Common myeloid progenitor, CD34-positive (primary cell): Measurements from ENCODE around the gene SATB2.

Source experiments
- CTCF ChIA-PET: fragments of 350-600 bp; sonication (Branson Sonifier 250); formaldehyde crosslinking; loops from one replicate; lab custom pipeline; 2021; ENCODE audit warnings: antibody characterized with exemption; lab: Charles Lee
- POLR2A ChIA-PET: fragments of 350-600 bp; sonication (Branson Sonifier 250); formaldehyde crosslinking; loops from one replicate; lab custom pipeline; 2021; ENCODE audit warnings: antibody characterized with exemption; lab: Charles Lee
- DNase-seq, 3 donors: peaks; one replicate each; pipeline versions ENCODE4 v3.0.0 to v3.0.0-alpha.2; 2013
- H3K27ac ChIP-seq, 2 experiments: 1 replicate in 1 of 2; 2 replicates in 1 of 2; pipeline ENCODE4 v1.7.0; 2013; ENCODE audit warnings: inconsistent platforms in 2 of 2, low read length in 2 of 2, mild to moderate bottlenecking in 2 of 2, low read depth in 1 of 2, moderate library complexity in 1 of 2; ENCODE audit not compliant: severe bottlenecking in 2 of 2, insufficient read depth in 1 of 2, poor library complexity in 1 of 2
- H3K27me3 ChIP-seq, 5 experiments: replicated peaks in 2 of 5; 1 replicate in 3 of 5; 2 replicates in 2 of 5; pipeline versions ENCODE4 v1.6.1 to v1.7.0; 2013; ENCODE audit warnings: low read length in 4 of 5, mild to moderate bottlenecking in 2 of 5, moderate library complexity in 2 of 5, inconsistent platforms in 1 of 5; ENCODE audit not compliant: insufficient read depth in 5 of 5, control insufficient read depth in 4 of 5
- H3K36me3 ChIP-seq, 4 experiments: 1 replicate in 2 of 4; 2 replicates in 2 of 4; pipeline versions ENCODE4 v1.6.1 to v1.7.0; 2013; ENCODE audit warnings: low read length in 3 of 4, control low read depth in 1 of 4, mild to moderate bottlenecking in 1 of 4; ENCODE audit not compliant: control insufficient read depth in 4 of 4, insufficient read depth in 4 of 4
- H3K4me1 ChIP-seq, 4 experiments: 1 replicate in 3 of 4; 2 replicates in 1 of 4; pipeline versions ENCODE4 v1.6.1 to v1.7.1; 2013; ENCODE audit warnings: low read length in 3 of 4, mild to moderate bottlenecking in 3 of 4, control low read depth in 1 of 4, inconsistent platforms in 1 of 4, moderate library complexity in 1 of 4; ENCODE audit not compliant: control insufficient read depth in 4 of 4, insufficient read depth in 4 of 4; ENCODE audit errors: control extremely low read depth in 1 of 4
- H3K4me3 ChIP-seq, 7 experiments: 1 replicate in 4 of 7; 2 replicates in 3 of 7; pipeline versions ENCODE4 v1.5.1 to v1.7.0; 2013; ENCODE audit warnings: mild to moderate bottlenecking in 7 of 7, low read length in 6 of 7, moderate library complexity in 6 of 7, inconsistent platforms in 2 of 7, low read depth in 2 of 7, control low read depth in 1 of 7; ENCODE audit not compliant: insufficient read depth in 4 of 7, control insufficient read depth in 1 of 7; ENCODE audit errors: extremely low read depth in 1 of 7
- H3K9me3 ChIP-seq, 5 experiments: 1 replicate in 4 of 5; 2 replicates in 1 of 5; pipeline versions ENCODE4 v1.6.1 to v1.7.1; 2013; ENCODE audit warnings: low read length in 4 of 5, mild to moderate bottlenecking in 2 of 5, inconsistent platforms in 1 of 5, low read depth in 1 of 5, moderate library complexity in 1 of 5; ENCODE audit not compliant: control insufficient read depth in 4 of 5, insufficient read depth in 2 of 5; ENCODE audit errors: control extremely low read depth in 1 of 5
- WGBS: methylation state at CpG from one replicate; pipeline ENCODE4 v1.1.5; 2013; ENCODE audit not compliant: insufficient coverage; 5-methylcytosine and 5-hydroxymethylcytosine counted together

SATB2 gene

DNA sequence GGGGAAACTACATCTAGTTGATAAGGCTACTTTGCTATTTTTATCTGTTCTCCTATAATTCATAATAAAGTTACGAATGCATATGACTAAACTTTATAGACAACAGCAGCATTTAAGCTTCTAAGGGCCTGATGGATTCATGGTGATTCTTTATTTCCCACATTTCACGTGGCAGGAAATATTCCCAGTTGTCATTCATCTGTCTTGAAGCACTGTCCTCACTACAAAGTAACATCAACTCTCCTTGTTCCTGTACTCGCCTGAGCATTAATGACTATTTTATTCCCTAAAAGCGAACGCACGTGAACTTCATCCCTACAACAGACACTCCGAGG, 2.6 kb downstream of the SATB2 start:
- POLR2A ChIA-PET = no interaction called here
- H3K4me1 ChIP-seq = peaks cover 0 to 40% (median 32%) of the 10 kb centered on the region in 4 experiments
- DNase-seq = no peak
- H3K36me3 ChIP-seq = no peaks in the 10 kb centered on the region
- peaks cover 24 to 84% (median 42%) of the 10 kb centered on the region in 5 experiments for H3K27me3 ChIP-seq
- H3K27ac ChIP-seq = no peak overlapping the region
- CTCF ChIA-PET = interaction anchor here (2.6 to 4.0 kb wide), 2 partner anchors 10 to 15 kb away, joined by 8 to 33 read pairs; no protein-coding TSS in a partner anchor
- no peak overlapping the region for H3K4me3 ChIP-seq
- WGBS = 30% methylated on average over 4 of the region's 7 CpGs
- no peaks in the 10 kb centered on the region for H3K9me3 ChIP-seq

DNA sequence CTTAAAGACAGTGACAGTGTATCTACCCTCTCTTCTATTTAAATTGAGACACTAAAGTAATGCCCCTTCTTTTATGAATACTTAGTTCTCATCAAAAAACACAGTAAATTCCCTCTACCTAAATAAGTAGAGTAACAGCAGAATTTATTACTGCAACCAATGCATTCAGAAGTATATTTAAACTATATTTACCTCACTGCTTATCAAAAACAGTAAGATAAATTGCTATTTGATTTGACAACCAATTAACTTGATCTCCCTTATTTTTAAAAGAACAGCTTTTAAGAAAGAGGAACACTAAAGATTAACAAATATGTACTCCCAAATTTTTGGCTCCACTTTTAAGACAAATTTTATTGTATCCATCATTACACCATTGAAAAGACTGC, 4.8 kb downstream of the SATB2 start:
- H3K4me3 ChIP-seq = no peak overlapping the region
- peaks cover 20 to 91% (median 51%) of the 10 kb centered on the region in 5 experiments for H3K27me3 ChIP-seq
- H3K9me3 ChIP-seq = no peaks in the 10 kb centered on the region
- peak in 1 of 3 donors; percentile 15 for DNase-seq
- no peak overlapping the region for H3K27ac ChIP-seq
- H3K4me1 ChIP-seq = peaks cover 0 to 21% (median 15%) of the 10 kb centered on the region in 4 experiments
- POLR2A ChIA-PET = no interaction called here
- CTCF ChIA-PET = interaction anchor here (2.6 to 4.0 kb wide), 2 partner anchors 12 to 17 kb away, joined by 8 to 33 read pairs; no protein-coding TSS in a partner anchor
- no peaks in the 10 kb centered on the region for H3K36me3 ChIP-seq

DNA sequence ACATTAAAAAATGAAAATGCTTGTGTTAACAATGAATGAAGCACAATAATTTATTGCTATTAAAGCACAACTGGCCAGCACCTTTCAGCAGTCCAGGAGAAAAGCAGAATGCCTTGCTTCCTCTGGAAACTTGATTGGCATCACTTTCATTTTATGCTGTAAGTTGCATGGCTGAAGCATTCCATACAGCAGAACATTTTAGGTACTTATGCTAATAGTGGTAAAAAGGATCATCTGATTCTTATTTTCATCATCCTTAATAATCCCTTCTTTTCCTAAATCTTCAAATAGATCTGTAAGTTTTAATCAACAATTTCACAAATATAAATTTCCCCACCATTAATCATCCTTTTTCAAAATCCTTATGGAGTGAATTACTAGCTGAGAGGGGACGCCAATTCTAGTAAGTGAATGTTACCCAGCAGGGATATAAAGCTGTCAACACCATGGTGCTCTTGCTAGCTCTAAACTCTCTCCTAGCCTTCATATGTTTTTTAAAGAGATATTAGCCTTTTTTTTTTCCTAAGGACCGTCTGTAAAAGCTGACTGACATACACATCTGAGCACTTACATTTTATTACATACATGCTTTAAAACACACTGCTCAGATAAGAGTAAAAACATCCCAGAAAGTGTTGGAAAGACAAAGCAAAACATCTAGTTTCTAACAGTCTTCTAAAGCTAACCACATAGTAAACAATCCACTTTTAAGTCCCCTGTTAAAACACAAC, 5.3 kb downstream of the SATB2 start:
- Histone ChIP-seq H3K27ac (no peak overlapping the region), H3K27me3 (peaks cover 20 to 92% (median 56%) of the 10 kb centered on the region in 5 experiments), H3K36me3 (no peaks in the 10 kb centered on the region), H3K4me1 (peaks cover 0 to 17% (median 11%) of the 10 kb centered on the region in 4 experiments), H3K4me3 (no peak overlapping the region), H3K9me3 (no peaks in the 10 kb centered on the region)
- no peak for DNase-seq
- ChIA-PET POLR2A (no interaction called here), CTCF (interaction anchor here (2.6 to 4.0 kb wide), 2 partner anchors 13 to 17 kb away, joined by 8 to 33 read pairs; no protein-coding TSS in a partner anchor)
- WGBS = 80% methylated on average over 1 of the region's 2 CpGs

DNA sequence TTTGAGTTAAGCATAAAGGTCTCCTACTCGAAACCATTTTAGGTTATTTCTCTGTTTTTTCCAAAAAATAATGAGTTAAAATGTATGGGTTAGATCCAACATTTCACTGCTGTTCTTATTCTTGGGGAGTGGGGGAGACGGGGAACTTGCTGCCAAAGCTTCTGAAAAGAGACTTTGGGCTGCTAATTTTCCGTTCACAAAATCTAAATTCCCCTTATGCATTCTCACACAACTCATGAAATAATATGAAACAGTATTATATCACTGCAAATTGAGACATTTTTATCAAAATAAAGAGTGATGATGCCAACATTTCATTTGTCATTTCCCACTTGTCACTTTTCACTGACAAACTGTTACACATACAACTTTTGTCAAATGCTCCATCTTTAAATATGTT, 7.8 kb downstream of the SATB2 start:
- POLR2A ChIA-PET = no interaction called here
- Histone ChIP-seq H3K9me3 (no peaks in the 10 kb centered on the region), H3K27ac (no peak overlapping the region), H3K4me1 (no peaks in the 10 kb centered on the region), H3K4me3 (no peak overlapping the region), H3K36me3 (no peaks in the 10 kb centered on the region), H3K27me3 (peaks cover 12 to 92% (median 62%) of the 10 kb centered on the region in 5 experiments)
- CTCF ChIA-PET = interaction anchor here (1.3 kb wide), 1 partner anchor 23 kb away, joined by 3 read pairs; no protein-coding TSS in a partner anchor
- no peak for DNase-seq
- WGBS = no CpG with 5 or more reads among the region's 3 CpGs

DNA sequence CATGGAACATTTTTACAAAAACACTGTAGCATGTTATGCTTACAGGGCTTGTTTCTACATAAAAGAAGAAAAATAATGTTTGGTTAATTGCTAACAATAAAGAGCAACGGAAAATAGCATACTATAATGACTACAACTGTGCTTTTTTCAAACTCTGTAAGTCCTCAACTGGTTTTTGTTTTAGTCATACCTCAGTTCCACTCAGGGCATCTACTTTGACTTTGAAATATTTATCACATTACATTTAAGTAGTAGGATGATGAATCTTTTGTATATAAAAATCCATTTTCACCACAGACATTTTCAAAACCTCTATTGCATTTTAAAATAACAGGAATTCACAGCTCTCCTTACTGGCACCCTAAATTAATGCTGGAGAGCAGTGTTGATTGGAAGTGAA, 8.3 kb downstream of the SATB2 start:
- no CpG with 5 or more reads among the region's 1 CpG for WGBS
- no peak overlapping the region for H3K27ac ChIP-seq
- H3K27me3 ChIP-seq = peaks cover 14 to 92% (median 60%) of the 10 kb centered on the region in 5 experiments
- no peaks in the 10 kb centered on the region for H3K9me3 ChIP-seq
- H3K4me3 ChIP-seq = no peak overlapping the region
- no peaks in the 10 kb centered on the region for H3K36me3 ChIP-seq
- no peak for DNase-seq
- CTCF ChIA-PET = interaction anchor here (1.3 kb wide), 1 partner anchor 23 kb away, joined by 3 read pairs; no protein-coding TSS in a partner anchor
- POLR2A ChIA-PET = no interaction called here
- no peaks in the 10 kb centered on the region for H3K4me1 ChIP-seq

DNA sequence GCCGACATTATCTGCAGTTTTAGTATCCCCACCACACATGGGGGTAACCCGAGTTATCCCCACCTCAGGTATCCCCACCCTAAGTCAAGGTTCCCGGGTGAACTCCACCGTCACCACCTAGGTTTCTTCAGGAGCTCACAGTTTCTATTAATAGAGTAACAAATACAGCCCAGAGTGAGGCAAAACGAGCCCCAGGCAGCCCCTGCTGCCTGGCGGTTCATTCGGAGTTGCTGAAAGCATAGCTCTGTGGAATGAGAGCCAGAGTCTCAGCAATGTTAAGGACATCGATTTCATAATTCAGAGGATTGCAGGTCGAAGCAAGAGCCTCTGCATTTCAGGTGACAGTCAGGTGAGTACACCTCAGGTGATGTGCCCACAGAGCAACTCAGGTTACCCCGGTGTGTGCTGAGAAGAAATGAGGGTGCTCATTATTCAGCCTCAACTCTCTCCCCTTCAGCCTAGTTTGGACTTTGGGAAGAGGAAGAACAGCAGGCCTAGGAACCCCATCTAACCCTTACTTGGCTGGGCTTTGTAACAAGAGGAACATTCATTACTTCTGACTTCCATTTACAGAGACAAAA, 10.7 kb downstream of the SATB2 start:
- Histone ChIP-seq H3K4me1 (no peaks in the 10 kb centered on the region), H3K27ac (no peak overlapping the region), H3K9me3 (no peaks in the 10 kb centered on the region), H3K36me3 (no peaks in the 10 kb centered on the region), H3K4me3 (no peak overlapping the region), H3K27me3 (peaks cover 14 to 92% (median 49%) of the 10 kb centered on the region in 5 experiments)
- WGBS = 86% methylated on average over 9 of the region's 10 CpGs
- no peak for DNase-seq
- ChIA-PET CTCF (no interaction called here), POLR2A (no interaction called here)

DNA sequence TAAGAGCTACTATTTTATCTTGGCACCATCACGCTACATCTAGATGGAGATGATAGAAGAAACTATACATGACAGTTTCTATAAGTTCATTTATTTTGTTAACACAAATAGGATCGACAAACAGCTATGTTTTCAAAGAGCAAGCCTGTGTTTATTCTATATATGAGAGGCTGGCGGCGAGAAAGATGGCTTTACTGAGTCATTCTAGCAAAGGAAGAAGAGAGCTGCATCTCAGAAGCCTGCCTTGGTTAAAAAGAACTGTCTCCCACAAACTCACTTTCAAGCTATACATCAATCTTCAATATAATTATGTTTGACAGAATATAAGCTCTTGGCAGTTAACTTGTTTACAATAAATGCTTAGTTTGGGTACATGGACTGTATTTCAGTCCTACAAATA, 13.0 kb downstream of the SATB2 start:
- Histone ChIP-seq H3K9me3 (no peaks in the 10 kb centered on the region), H3K4me3 (no peak overlapping the region), H3K27ac (no peak overlapping the region), H3K36me3 (no peaks in the 10 kb centered on the region), H3K27me3 (peaks cover 6 to 75% (median 41%) of the 10 kb centered on the region in 5 experiments), H3K4me1 (no peaks in the 10 kb centered on the region)
- ChIA-PET POLR2A (no interaction called here), CTCF (interaction anchor here (1.3 to 1.4 kb wide), 2 partner anchors 20 to 41 kb away, joined by 3 to 5 read pairs; no protein-coding TSS in a partner anchor)
- no CpG with 5 or more reads among the region's 4 CpGs for WGBS
- DNase-seq = no peak
